SKM-1 treated with dmso at 0.1 percent for 144 hours (cell line): ENCODE results near the gene PCDHGB5.

Experiments used
- DNase-seq: peaks from one replicate; lab custom pipeline; 2025; ENCODE audit not compliant: unreplicated experiment; lab: John Stamatoyannopoulos, UW

PCDHGB5 gene

DNA sequence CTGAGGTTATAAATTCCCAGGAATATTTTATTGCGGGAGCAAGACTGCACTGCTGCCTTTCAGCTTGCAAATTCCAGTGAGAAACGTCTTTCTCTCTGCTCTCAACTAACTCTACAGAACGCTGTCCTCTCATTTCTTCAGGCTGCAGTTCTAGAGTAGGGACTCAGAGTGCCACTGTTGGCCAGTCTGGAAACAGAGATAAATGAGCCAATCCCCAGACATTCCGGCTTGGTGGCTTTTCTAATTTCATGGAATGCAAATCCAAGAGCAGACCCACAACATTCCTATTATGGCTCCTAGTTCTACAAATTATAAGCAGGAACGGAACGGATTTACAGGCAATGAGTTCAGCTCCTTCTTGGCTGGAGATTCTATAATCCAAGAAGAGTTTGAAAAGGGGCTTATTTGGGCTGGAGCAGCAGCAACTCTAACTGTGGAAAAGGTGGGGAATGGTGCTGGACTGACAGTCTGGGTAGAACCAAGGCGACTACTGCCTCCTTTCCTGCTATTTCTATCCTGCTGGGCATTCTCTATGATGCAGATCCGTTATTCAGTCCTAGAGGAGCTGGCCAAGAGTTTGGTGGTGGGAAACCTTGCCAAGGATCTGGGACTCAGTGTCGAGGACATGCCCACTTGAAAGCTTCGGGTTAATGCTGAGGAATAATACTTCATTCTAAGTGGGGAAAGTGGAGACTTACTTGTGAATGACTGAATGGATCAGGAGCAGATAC, 41.8 kb downstream of the PCDHGB5 start:
- no peak for DNase-seq

DNA sequence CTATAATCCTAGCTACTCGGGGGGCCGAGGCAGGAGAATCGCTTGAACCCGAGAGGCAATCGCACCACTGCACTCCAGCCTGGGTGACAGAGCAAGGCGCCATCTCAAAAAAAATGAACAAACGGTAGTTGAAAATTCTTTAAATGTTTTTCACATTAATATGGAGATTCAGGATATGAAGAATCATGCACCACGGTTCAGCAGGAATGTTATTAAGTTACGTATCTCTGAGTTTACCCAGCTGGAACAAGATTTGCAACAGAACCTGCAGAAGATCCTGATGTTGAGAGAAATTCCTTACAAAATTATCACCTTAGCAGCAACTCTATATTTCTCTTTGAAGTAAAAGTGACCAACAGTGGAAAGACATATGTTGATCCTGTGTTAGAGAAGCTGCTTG, 42.6 kb downstream of the PCDHGB5 start:
- DNase-seq: no peak

DNA sequence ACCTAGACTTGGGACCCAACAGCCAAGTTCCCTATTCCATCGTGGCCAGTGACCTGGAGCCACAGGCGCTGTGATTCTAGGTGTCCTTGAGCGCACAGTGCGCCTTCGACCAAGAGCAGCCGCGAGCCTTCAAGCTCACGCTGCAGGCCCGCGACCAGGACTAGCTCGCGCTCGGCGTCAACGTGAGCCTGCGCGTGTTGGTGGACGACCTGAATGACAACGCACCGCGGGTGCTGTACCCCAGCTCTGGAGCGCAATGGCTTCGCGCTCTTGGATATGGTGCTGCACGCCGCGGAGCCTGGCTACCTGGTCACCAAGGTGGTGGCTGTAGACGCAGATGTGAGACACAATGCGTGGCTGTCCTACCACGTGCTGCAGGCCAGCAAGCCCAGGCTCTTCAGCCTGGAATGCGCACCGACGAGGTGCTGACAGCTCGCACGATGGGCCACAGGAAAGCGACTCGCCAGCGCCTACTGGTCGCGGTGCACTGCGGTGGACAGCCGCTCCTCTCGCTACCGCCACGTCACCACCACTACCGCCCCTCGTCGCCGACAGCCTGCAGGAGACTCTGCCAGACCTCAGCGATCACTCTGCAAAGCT, 43.9 kb downstream of the PCDHGB5 start:
- DNase-seq: no peak
